Metanephros (tissue), 2 donors: Measurements from ENCODE around the gene OOEP. TPM values are rescaled to one million over a fixed set of nuclear protein-coding genes. Genes with fewer than 3 reads are reported as not detected.

Source experiments
- small RNA-seq: library from RNA; depleted of rRNA; stranded (forward); fragments of <200 nt; gene quantifications from one replicate; pipeline ENCODE3, GENCODE V24; 2014; ENCODE audit warnings: low replicate concordance
- total RNA-seq: library from RNA; depleted of rRNA; stranded (reverse); fragments of >200 nt; gene quantifications from one replicate; pipeline ENCODE4 v1.2.3, GENCODE V29; 2014

OOEP gene
- not detected for total RNA-seq

GRCh38 chr6:73369563-73369962 is at the start of gene OOEP:
Gene OOEP, minus strand, starts transcription at chr6:73369897. Its CDS starts 105 bp downstream, at chr6:73369792.

GRCh38 chr6:73394577-73395354 is 25.1 kb upstream of the OOEP start, which contains the start of gene DDX43:
Gene DDX43, plus strand, starts transcription at chr6:73394828. Its CDS starts 78 bp downstream, at chr6:73394906.

GRCh38 chr6:73362358-73362757 is 7.3 kb downstream of the OOEP start, which contains the start of gene KHDC3L:
Gene KHDC3L, plus strand, starts transcription at chr6:73362658. Its CDS starts 72 bp downstream, at chr6:73362730.

GRCh38 chr6:73353636-73354593 is 15.8 kb downstream of the OOEP start, which contains the start of gene DPPA5:
Gene DPPA5, minus strand, starts transcription at chr6:73354276. Its CDS starts 51 bp downstream, at chr6:73354225.

Small RNA genes lying within 50 kb of the gene (small RNA-seq; reads per million reads assigned to genes)
- gene RPL39P3, result 0.19 reads per million

Other genes with a start within 250 kb of the OOEP start
- gene KHDC1L, start 144.4 kb downstream of the OOEP start, total RNA-seq, result not detected
- 4.5 TPM for gene KHDC1, start 106.7 kb downstream of the OOEP start, total RNA-seq
- gene DPPA5, start 15.6 kb downstream of the OOEP start, total RNA-seq, result not detected
- not detected for gene KHDC3L, start 7.2 kb downstream of the OOEP start, total RNA-seq
- gene DDX43, start 24.9 kb upstream of the OOEP start, total RNA-seq, result 0.12 TPM
- gene CGAS, start 82.4 kb upstream of the OOEP start, total RNA-seq, result 6.5 TPM
- gene MTO1, start 91.8 kb upstream of the OOEP start, total RNA-seq, result 23.9 TPM
- 13,189 TPM for gene EEF1A1, start 151.1 kb upstream of the OOEP start, total RNA-seq